Glutamatergic neuron (in vitro differentiated cells): ENCODE data around the gene MMAB. TPM values are rescaled to one million over a fixed set of nuclear protein-coding genes. Genes with fewer than 3 reads are reported as not detected.

ENCODE experiments used
- DNase-seq: peaks from one replicate; pipeline ENCODE4 v3.0.0; 2022
- H3K27ac Mint-ChIP-seq: one replicate; pipeline ENCODE4 v1.8.0; 2020; ENCODE audit warnings: mild to moderate bottlenecking, mixed read lengths, inconsistent platforms; ENCODE audit not compliant: unreplicated experiment
- H3K27me3 Mint-ChIP-seq: one replicate; pipeline ENCODE4 v1.8.0; 2020; ENCODE audit warnings: mild to moderate bottlenecking, moderate library complexity, mixed read lengths, inconsistent platforms; ENCODE audit not compliant: unreplicated experiment
- H3K36me3 Mint-ChIP-seq: one replicate; pipeline ENCODE4 v1.8.0; 2020; ENCODE audit warnings: mild to moderate bottlenecking, mixed read lengths, inconsistent platforms; ENCODE audit not compliant: unreplicated experiment
- H3K4me1 Mint-ChIP-seq: one replicate; pipeline ENCODE4 v1.8.0; 2020; ENCODE audit warnings: mild to moderate bottlenecking, low read depth, mixed read lengths, inconsistent platforms; ENCODE audit not compliant: unreplicated experiment
- H3K4me3 Mint-ChIP-seq: one replicate; pipeline ENCODE4 v1.8.0; 2020; ENCODE audit warnings: mild to moderate bottlenecking, mixed read lengths, inconsistent platforms; ENCODE audit not compliant: unreplicated experiment
- H3K9me3 Mint-ChIP-seq: one replicate; pipeline ENCODE4 v1.8.0; 2020; ENCODE audit warnings: mild to moderate bottlenecking, moderate library complexity, mixed read lengths, inconsistent platforms; ENCODE audit not compliant: unreplicated experiment
- CTCF ChIP-seq: fragments of 200-600 bp; sonication (generic); IDR thresholded peaks from one replicate; pipeline ENCODE4 v1.5.0; 2021; ENCODE audit not compliant: partially characterized antibody, unreplicated experiment
- total RNA-seq: library from RNA; stranded (reverse); fragmentation: NEBNext Ultra II Directional; extraction: Animal tissue kit (Norgen Biotek cat#: 25700); gene quantifications from one replicate; pipeline ENCODE4 v1.2.1, GENCODE V29; 2021; ENCODE audit not compliant: unreplicated experiment

Gene MMAB
- total RNA-seq, 1 donor from 2014 or later, result 28.7 TPM

GRCh38 chr12:109541413-109541726 lies 31.9 kb downstream of the MMAB start:
- Mint-ChIP-seq H3K9me3 (peaks cover 7% of the 10 kb centered on the region), H3K27ac (no peak overlapping the region), H3K36me3 (peaks cover 3% of the 10 kb centered on the region), H3K4me1 (peaks cover 8% of the 10 kb centered on the region), H3K4me3 (no peak overlapping the region), H3K27me3 (peaks cover 5% of the 10 kb centered on the region)
- DNase-seq, result no peak
- no peak for TF ChIP-seq CTCF

- Mint-ChIP-seq H3K4me1 (peaks cover 8% of the 10 kb centered on the region), H3K36me3 (peaks cover 3% of the 10 kb centered on the region), H3K27ac (no peak overlapping the region), H3K9me3 (peaks cover 7% of the 10 kb centered on the region), H3K27me3 (peaks cover 1% of the 10 kb centered on the region), H3K4me3 (no peak overlapping the region)
- TF ChIP-seq CTCF, result no peak
- DNase-seq, result no peak
These were observed 32.5 kb downstream of the MMAB start for GRCh38 chr12:109540526-109541412.

- no peak overlapping the region for H3K27ac Mint-ChIP-seq
- no peak for TF ChIP-seq CTCF
- no peak overlapping the region for H3K4me3 Mint-ChIP-seq
- H3K27me3 Mint-ChIP-seq, result peaks cover 1% of the 10 kb centered on the region
- H3K4me1 Mint-ChIP-seq, result peaks cover 2% of the 10 kb centered on the region
- no peak for DNase-seq
- H3K36me3 Mint-ChIP-seq, result peaks cover 3% of the 10 kb centered on the region
- peaks cover 7% of the 10 kb centered on the region for H3K9me3 Mint-ChIP-seq
These were observed 33.8 kb downstream of the MMAB start for GRCh38 chr12:109539508-109539907.

GRCh38 chr12:109538191-109538863 lies 35.0 kb downstream of the MMAB start:
- H3K9me3 Mint-ChIP-seq, result peaks cover 7% of the 10 kb centered on the region
- DNase-seq, result no peak
- no peaks in the 10 kb centered on the region for H3K4me1 Mint-ChIP-seq
- no peak for TF ChIP-seq CTCF
- no peak overlapping the region for H3K27ac Mint-ChIP-seq
- H3K27me3 Mint-ChIP-seq, result peaks cover 1% of the 10 kb centered on the region
- H3K4me3 Mint-ChIP-seq, result no peak overlapping the region
- peaks cover 3% of the 10 kb centered on the region for H3K36me3 Mint-ChIP-seq

- peaks cover 3% of the 10 kb centered on the region for H3K36me3 Mint-ChIP-seq
- H3K27me3 Mint-ChIP-seq, result peaks cover 1% of the 10 kb centered on the region
- DNase-seq, result no peak
- peaks cover 4% of the 10 kb centered on the region for H3K9me3 Mint-ChIP-seq
- peaks cover 8% of the 10 kb centered on the region for H3K4me1 Mint-ChIP-seq
- no peak overlapping the region for H3K27ac Mint-ChIP-seq
- no peak overlapping the region for H3K4me3 Mint-ChIP-seq
- no peak for TF ChIP-seq CTCF
These were observed 36.2 kb downstream of the MMAB start for GRCh38 chr12:109537136-109537535.
